KOPT-K1 (cell line): ENCODE data around the gene PCSK6.
"Not testable (repeated sequence)": the region's sequence is repeated elsewhere in the genome, so short reads cannot be mapped to it uniquely, and the experiment has no call there.

Source experiments
- H3K27ac ChIP-seq: fragments of 200-600 bp; sonication (generic); 2 replicates; pipeline ENCODE4 v1.5.1; 2016; ENCODE audit warnings: antibody characterized with exemption, mild to moderate bottlenecking, low read depth, low read length; ENCODE audit not compliant: poor library complexity, severe bottlenecking
- H3K36me3 ChIP-seq: fragments of 200-600 bp; sonication (generic); 2 replicates; pipeline ENCODE4 v1.5.1; 2017; ENCODE audit warnings: antibody characterized with exemption, mild to moderate bottlenecking, low read length, moderate library complexity; ENCODE audit not compliant: insufficient read depth
- H3K9me3 ChIP-seq: fragments of 200-600 bp; sonication (generic); 2 replicates; pipeline ENCODE4 v1.5.1; 2017; ENCODE audit warnings: antibody characterized with exemption, low read length, mild to moderate bottlenecking; ENCODE audit not compliant: insufficient read depth, poor library complexity, severe bottlenecking

The PCSK6 gene

DNA sequence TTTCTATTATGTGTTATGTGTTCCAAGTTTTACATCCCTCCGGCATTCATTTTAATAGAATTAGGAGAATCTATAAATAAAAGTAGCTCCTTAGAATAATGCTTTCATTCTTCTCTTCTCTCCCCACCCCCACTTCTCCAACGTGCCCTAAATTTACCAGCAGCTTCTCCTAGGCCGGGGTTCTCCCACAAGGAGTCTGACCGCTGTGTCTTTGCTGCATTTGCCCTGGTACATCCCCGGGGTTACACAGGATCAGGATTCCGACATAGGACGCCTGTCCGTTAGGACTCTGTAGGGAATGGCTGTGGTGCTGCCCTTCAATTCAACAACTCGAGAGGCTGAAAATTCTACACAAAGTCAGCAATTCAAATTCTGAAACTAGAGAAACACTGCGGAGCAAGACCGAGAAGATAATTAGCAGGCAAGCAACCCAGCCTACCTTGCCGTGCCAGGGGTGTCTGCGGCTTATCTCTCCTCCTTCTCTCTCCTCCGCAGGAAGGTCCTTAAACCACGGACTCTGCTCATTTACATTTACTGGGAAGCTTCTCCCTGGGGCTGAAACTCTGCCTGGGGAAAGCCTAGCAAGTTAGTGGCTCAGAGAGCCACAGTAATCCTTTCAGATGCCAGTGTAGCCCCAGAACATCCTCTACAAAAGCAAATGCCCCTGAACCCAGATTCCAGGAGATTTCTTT lies 18.8 kb downstream of the PCSK6 start:
- no peaks in the 10 kb centered on the region for H3K9me3 ChIP-seq
- no peak overlapping the region for H3K27ac ChIP-seq
- no peaks in the 10 kb centered on the region for H3K36me3 ChIP-seq

DNA sequence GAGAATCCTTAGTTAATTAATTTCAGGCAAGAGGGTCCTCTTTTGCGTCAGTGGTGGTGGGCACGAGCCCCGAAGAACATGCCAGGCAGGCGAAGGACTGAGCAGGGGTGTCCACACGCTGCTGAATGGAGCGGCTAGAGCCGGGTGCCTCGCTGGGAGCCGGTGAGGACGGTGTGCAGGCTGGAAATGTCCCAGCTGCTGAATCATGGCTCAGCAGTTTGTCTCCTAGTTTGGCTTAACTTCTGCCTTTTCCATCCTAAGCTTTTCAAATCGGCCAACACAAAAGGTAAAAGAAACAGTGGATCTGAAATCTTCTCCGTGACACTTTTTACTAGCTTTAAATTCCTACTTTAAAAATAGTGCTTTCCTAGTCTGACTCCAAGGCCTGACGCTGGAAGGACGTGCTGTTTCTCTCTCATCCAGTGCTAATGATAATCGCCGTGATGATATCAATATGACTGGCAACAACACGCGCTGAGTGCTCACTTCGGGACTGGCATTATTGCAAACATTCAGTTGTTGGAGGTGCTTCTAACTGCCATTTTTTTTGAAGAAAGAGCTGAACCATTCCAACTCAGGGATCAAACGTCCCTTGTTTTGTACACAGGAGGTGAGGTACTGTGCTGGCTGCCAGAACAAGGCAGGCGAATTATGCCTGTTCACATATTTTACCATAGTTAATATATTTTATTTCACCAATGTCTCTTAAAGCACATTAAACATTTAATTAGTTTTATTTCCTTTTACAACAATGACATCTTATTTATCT lies 19.8 kb downstream of the PCSK6 start:
- Histone ChIP-seq H3K36me3 (no peaks in the 10 kb centered on the region), H3K27ac (no peak overlapping the region), H3K9me3 (no peaks in the 10 kb centered on the region)

- H3K9me3 ChIP-seq = no peaks in the 10 kb centered on the region
- H3K36me3 ChIP-seq = no peaks in the 10 kb centered on the region
- H3K27ac ChIP-seq = no peak overlapping the region
These were observed 23.3 kb downstream of the PCSK6 start for GRCh38 chr15:101466188-101466587.

DNA sequence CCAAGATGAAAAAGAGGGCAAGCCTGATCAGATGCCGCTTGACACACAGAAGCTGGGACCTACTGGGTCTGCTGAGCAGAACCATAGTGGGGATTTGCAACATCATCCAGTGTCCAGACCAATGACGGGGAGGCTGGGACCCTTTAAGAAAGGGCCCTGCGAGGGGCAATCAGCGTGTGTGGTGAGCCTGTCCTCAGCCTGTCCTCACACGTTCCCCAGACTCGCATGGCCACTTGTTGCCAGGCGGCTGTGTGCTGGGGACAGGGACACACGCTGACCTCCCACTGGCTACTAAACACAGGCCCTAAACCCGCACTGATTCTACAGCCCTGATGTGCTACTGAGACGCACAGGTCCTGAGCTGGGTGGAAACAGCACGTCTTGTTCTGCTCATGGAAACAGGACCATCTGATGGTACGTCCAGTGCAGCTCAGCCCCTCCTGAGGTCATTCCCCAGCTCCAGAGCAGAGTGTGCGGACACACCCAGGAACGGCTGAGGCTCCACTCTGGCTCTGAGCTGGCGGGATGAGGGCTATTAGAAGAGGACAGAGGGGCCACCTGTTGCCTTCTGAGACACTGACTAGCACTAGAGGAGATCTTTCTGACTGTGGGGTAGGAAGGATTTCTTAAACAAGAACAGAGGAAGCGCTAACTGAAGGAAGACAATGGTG lies 24.4 kb downstream of the PCSK6 start:
- no peak overlapping the region for H3K27ac ChIP-seq
- no peaks in the 10 kb centered on the region for H3K36me3 ChIP-seq
- H3K9me3 ChIP-seq = no peaks in the 10 kb centered on the region

- H3K9me3 ChIP-seq = no peaks in the 10 kb centered on the region
- H3K36me3 ChIP-seq = no peaks in the 10 kb centered on the region
- no peak overlapping the region for H3K27ac ChIP-seq
These were observed 25.1 kb downstream of the PCSK6 start for GRCh38 chr15:101464256-101464998.

GRCh38 chr15:101463696-101464095 lies 25.8 kb downstream of the PCSK6 start:
- H3K9me3 ChIP-seq, H3K36me3 ChIP-seq, H3K27ac ChIP-seq: not testable (repeated sequence)

DNA sequence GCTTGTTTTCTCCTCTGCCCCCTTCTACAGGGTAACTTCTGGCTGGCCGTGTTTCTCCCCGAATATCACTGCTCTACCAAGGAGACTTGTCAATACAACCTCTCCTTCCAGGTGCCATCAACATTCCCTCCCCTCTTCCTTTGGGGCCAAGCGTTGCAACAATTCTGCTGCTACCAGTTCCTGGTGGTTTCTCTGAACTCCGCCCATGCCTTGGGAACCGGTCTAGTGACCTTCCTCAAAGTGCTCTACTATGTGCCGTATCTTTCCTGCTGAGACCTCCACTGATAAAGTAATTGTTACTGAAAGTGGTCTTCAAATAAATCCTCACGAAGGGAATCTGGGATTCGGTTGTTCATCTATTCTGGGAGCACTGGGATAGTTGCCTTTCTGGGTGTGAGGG lies 26.2 kb downstream of the PCSK6 start:
- Histone ChIP-seq H3K9me3 (no peaks in the 10 kb centered on the region), H3K27ac (no peak overlapping the region), H3K36me3 (no peaks in the 10 kb centered on the region)

GRCh38 chr15:101461097-101461496 lies 28.4 kb downstream of the PCSK6 start:
- Histone ChIP-seq H3K27ac (no peak overlapping the region), H3K9me3 (no peaks in the 10 kb centered on the region)

GRCh38 chr15:101459579-101460300 lies 29.8 kb downstream of the PCSK6 start:
- H3K27ac ChIP-seq = no peak overlapping the region

More at GRCh38 chr15:101461097-101461496, 28.4 kb downstream of the PCSK6 start:
- H3K36me3 ChIP-seq = no peaks in the 10 kb centered on the region

DNA sequence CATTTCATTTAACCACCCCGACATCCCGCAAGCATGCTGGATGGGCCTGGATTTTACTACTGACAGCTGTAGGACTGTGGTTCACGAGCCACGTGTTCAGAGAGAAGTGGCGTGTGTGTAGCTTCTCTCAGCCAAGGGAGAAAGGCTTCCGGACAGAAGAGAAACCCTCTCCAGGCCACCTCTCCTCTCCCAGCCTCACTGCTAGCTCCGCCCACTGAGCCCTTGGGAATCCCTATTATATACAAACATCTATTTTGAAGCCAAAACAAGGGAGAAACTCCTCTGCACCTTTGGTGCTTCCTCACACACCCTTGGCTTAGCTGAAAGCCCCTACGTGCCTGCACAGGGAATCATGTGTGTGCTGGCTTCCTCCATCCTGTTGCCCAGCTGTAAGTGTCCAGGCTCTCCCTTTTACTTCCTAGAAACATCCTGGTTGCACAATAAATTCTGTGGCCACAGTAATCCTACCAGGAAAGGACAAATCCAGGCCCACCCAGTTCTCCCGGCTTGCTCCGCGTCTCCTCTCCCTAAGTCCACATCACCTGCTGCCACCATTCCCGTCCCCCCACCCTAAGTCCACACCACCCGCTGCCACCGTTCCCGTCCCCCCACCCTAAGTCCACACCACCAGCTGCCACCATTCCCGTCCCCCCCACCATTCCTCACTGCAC lies 30.5 kb downstream of the PCSK6 start:
- Histone ChIP-seq H3K27ac (no peak overlapping the region), H3K36me3 (no peaks in the 10 kb centered on the region), H3K9me3 (no peaks in the 10 kb centered on the region)

More at GRCh38 chr15:101459579-101460300, 29.8 kb downstream of the PCSK6 start:
- H3K9me3 ChIP-seq = no peaks in the 10 kb centered on the region
- no peaks in the 10 kb centered on the region for H3K36me3 ChIP-seq

GRCh38 chr15:101458158-101458900 lies 31.2 kb downstream of the PCSK6 start:
- Histone ChIP-seq H3K36me3 (no peaks in the 10 kb centered on the region), H3K9me3 (no peaks in the 10 kb centered on the region), H3K27ac (no peak overlapping the region)

DNA sequence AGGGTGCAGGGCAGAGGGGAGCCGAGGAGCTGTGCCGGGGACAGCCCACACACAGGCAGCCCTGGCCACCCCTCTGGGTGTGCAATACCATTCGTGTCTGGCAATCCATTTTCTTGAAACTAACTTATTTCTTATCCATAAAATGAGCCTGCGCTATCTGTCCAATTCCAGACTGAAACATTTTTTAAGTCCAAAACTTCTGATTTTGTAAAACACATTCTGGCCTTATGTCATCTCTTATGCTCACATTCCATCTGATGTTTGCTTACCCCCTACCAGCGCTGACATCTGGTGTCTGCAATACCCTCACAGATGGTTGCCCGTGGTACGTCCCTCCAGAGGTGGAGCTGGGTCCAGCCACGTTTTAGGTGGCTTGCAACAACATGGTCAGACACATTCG lies 31.8 kb downstream of the PCSK6 start:
- Histone ChIP-seq H3K9me3 (no peaks in the 10 kb centered on the region), H3K27ac (no peak overlapping the region), H3K36me3 (no peaks in the 10 kb centered on the region)

DNA sequence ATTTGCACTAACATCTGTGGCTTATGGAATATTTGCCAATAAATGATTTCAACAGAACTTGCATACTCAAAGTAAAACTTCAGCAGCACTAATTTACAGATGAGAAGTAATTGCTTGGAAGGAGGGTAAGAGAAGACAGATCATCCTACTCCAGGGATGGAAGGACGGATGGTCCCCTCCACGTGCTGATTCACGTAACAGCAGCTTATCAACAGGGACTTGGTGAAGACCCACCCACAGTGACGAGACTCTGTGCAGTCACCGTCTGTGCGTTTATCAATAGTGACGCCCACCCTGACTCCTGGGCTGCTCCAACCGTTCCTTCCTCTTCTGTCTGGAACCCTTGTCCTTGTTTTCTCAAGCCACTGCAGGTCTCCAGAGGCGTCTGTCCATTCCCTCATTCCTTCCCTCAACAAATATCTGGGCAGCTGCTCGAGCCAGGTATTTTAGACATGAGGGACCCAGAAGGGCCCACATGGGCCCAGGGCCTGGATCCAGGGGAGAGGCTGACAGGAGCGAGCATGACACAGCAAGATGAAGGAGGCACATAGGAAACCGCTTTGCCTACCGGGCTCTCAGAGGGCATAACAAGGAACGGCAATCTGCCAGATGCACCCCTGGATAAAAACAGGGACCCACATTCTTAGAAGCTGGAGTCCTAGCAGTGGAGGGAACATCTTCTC lies 33.3 kb downstream of the PCSK6 start:
- H3K9me3 ChIP-seq = no peaks in the 10 kb centered on the region
- no peaks in the 10 kb centered on the region for H3K36me3 ChIP-seq
- H3K27ac ChIP-seq = no peak overlapping the region
